Mesothelial cell of epicardium (in vitro differentiated cells): Measurements from ENCODE around the gene ASGR1. TPM values are rescaled to one million over a fixed set of nuclear protein-coding genes. Genes with fewer than 3 reads are reported as not detected.

Source experiments
- DNase-seq, 2 experiments: peaks; one replicate each; pipeline ENCODE4 v3.0.0; 2021; ENCODE audit warnings: low spot score in 2 of 2; ENCODE audit not compliant: unreplicated experiment in 2 of 2
- H3K27ac Mint-ChIP-seq: 2 replicates; pipeline ENCODE4 v1.8.0; 2021; ENCODE audit warnings: mixed read lengths
- H3K27me3 Mint-ChIP-seq: 2 replicates; pipeline ENCODE4 v1.8.0; 2021; ENCODE audit warnings: low read depth, mixed read lengths
- H3K36me3 Mint-ChIP-seq: 2 replicates; pipeline ENCODE4 v1.8.0; 2021; ENCODE audit warnings: mixed read lengths
- H3K4me1 Mint-ChIP-seq: 2 replicates; pipeline ENCODE4 v1.8.0; 2021; ENCODE audit warnings: mixed read lengths
- H3K4me3 Mint-ChIP-seq: 2 replicates; pipeline ENCODE4 v1.8.0; 2021; ENCODE audit warnings: mild to moderate bottlenecking, moderate library complexity, mixed read lengths
- H3K9me3 Mint-ChIP-seq: 2 replicates; pipeline ENCODE4 v1.8.0; 2021; ENCODE audit warnings: mixed read lengths
- total RNA-seq: library from RNA; stranded (reverse); gene quantifications from 3 replicates; pipeline ENCODE4 v1.2.1, GENCODE V29; 2021
- TF ChIP-seq, protein P1 (sequence below): fragments of 200-600 bp; sonication (generic); IDR thresholded peaks from one replicate; pipeline ENCODE4 v1.5.0; 2021; ENCODE audit warnings: antibody characterized with exemption; ENCODE audit not compliant: unreplicated experiment

The ASGR1 gene
- total RNA-seq, 1 donor from 2014 or later = 19.7 TPM

DNA sequence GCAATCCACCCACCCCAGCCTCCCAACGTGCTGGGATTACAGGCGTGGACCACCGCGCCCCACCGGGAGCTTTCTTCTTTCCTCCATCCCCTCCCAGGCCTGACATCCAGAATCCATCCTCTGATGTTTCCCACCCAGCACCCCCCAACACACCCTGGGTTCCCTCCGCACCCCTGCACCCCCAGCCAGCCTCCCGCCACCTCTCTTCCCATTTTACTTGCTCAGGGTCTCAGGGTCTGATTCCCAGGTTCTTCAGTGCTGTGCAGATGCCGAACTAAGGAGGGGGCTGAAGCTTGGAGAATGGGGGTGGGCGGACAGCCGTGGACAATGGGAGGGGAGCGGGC is 225 bp downstream of the ASGR1 start:
- no peak overlapping the region for H3K27ac Mint-ChIP-seq
- H3K4me1 Mint-ChIP-seq = peaks cover 9% of the 10 kb centered on the region
- H3K9me3 Mint-ChIP-seq = no peaks in the 10 kb centered on the region
- TF ChIP-seq, protein P1, sequence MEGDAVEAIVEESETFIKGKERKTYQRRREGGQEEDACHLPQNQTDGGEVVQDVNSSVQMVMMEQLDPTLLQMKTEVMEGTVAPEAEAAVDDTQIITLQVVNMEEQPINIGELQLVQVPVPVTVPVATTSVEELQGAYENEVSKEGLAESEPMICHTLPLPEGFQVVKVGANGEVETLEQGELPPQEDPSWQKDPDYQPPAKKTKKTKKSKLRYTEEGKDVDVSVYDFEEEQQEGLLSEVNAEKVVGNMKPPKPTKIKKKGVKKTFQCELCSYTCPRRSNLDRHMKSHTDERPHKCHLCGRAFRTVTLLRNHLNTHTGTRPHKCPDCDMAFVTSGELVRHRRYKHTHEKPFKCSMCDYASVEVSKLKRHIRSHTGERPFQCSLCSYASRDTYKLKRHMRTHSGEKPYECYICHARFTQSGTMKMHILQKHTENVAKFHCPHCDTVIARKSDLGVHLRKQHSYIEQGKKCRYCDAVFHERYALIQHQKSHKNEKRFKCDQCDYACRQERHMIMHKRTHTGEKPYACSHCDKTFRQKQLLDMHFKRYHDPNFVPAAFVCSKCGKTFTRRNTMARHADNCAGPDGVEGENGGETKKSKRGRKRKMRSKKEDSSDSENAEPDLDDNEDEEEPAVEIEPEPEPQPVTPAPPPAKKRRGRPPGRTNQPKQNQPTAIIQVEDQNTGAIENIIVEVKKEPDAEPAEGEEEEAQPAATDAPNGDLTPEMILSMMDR = no peak
- no peaks in the 10 kb centered on the region for H3K27me3 Mint-ChIP-seq
- H3K36me3 Mint-ChIP-seq = no peaks in the 10 kb centered on the region
- no peak for DNase-seq
- H3K4me3 Mint-ChIP-seq = peak overlapping the region; percentile 28

DNA sequence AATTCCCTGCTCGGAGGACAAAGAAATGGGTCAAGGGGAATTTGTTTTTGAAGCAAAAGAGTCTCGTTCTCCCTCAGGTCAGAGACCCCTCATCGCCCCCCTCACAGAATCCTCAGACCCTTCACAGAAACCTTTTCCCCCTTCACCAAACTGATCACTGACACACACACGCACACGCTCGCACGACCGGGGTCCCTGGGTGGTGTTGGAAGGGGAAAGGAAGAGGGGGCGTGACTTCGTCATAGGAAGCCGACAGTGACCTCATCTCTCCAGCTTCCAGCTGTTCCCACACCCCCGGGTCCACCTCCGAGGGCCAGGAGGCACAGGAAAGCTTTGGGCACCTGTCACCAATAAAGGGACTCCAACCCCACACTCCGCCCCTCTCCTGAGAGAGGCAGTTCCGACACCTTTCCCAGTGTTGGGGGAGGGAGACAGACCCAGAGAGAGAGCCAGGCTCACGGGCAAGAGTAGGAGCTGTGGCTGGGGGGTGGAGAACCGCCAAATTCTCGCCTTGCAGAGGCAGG is 1.2 kb downstream of the ASGR1 start:
- H3K9me3 Mint-ChIP-seq = no peaks in the 10 kb centered on the region
- no peak overlapping the region for H3K27ac Mint-ChIP-seq
- no peak overlapping the region for H3K4me3 Mint-ChIP-seq
- DNase-seq = peak in 1 of 2 experiments; percentile 57
- H3K4me1 Mint-ChIP-seq = peaks cover 9% of the 10 kb centered on the region
- peaks cover 3% of the 10 kb centered on the region for H3K36me3 Mint-ChIP-seq
- H3K27me3 Mint-ChIP-seq = no peaks in the 10 kb centered on the region
- TF ChIP-seq, protein P1 = no peak

DNA sequence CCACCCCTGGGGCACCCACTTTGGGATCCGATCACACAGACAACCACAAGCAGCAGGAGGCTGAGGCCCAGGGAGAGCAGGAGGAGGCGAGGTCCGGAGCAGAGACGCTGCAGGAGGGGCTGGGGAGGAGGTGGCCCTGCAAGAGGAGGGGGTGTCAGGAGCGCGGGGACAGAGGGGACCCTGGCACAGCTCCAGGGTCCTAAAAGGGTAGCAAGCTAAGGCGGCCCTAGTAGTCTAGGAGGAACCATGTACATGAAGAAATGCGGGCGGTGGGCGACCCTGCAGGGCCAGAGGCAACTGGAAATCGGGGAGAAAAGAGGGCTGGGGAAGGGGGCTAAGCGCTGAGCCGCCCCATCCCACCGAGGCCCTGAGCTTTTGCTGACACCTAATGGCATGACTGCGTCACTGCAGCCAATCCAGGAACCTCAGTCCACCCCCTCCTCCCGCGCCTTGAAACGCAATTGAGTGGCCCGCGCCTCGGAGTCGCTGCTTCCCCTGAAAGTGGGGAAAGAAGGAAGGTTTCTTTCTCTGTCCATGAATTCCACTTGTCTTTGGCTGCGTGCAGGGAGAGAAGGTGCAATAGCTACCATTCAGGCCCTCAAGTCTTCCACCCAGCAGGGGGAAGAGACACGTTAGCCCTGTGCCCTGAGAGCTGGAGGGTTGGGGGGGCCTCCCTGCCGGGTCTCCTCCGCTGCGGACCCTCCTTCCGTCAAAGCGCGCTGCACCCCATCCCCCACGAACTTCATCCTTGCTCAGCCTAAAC is 1.8 kb downstream of the ASGR1 start:
- no peaks in the 10 kb centered on the region for H3K27me3 Mint-ChIP-seq
- H3K4me3 Mint-ChIP-seq = no peak overlapping the region
- H3K4me1 Mint-ChIP-seq = peaks cover 9% of the 10 kb centered on the region
- TF ChIP-seq, protein P1 = peak; percentile 78
- no peaks in the 10 kb centered on the region for H3K9me3 Mint-ChIP-seq
- H3K36me3 Mint-ChIP-seq = peaks cover 6% of the 10 kb centered on the region
- no peak overlapping the region for H3K27ac Mint-ChIP-seq
- DNase-seq = peak; percentile 69 to 88

DNA sequence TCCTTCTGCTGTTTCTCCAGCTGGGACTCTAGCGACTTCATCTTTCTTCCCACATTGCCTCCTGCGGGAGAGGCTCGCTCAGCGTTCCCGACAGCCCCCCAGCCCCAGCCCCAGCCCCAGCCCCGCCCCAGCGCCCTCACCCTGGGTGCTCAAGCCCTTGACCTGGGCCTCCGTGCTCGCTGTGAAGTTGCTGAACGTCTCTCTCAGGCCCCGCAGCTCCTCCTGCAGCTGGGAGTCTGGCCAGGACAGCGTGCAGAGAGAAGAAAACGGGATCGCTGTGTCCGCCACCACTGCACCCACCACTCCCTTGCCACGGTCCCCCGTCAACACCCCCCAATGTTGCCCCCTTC is 2.4 kb downstream of the ASGR1 start:
- no peaks in the 10 kb centered on the region for H3K9me3 Mint-ChIP-seq
- no peak overlapping the region for H3K27ac Mint-ChIP-seq
- no peak for DNase-seq
- H3K4me1 Mint-ChIP-seq = peaks cover 9% of the 10 kb centered on the region
- no peaks in the 10 kb centered on the region for H3K27me3 Mint-ChIP-seq
- H3K36me3 Mint-ChIP-seq = peaks cover 7% of the 10 kb centered on the region
- no peak overlapping the region for H3K4me3 Mint-ChIP-seq
- TF ChIP-seq, protein P1 = no peak

DNA sequence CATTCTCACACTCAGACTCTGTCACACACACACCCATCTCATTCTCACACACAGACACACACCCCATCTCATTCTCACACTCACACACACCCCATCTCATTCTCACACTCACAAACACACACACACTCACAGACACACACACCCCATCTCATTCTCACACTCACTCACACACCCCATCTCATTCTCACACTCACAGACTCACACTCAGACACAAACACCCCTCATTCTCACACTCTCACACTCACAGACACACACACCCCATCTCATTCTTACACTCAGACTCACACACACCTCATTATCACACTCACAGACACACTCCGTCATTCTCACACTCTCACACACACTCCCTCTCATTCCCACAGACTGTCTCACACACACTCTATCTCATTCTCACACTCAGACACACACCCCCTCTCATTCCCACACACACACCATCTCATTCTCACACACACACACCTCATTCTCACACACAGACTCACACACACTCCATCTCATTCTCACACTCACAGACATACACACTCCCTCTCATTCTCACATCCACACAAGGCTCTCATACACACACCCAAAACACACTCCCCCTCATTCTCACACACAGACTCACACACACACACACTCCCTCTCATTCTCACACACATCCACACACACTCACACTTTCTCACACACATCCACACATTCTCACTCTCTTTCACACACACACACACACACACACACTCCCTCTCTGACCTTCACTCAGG is 2.9 kb downstream of the ASGR1 start:
- Mint-ChIP-seq H3K4me3 (no peak overlapping the region), H3K27ac (no peak overlapping the region), H3K4me1 (peaks cover 9% of the 10 kb centered on the region), H3K9me3 (no peaks in the 10 kb centered on the region), H3K27me3 (no peaks in the 10 kb centered on the region), H3K36me3 (peaks cover 7% of the 10 kb centered on the region)
- DNase-seq = no peak
- TF ChIP-seq, protein P1 = no peak
